Left ventricle myocardium inferior (tissue), 1 donor: ENCODE results near the gene GPR39. TPM values are rescaled to one million over a fixed set of nuclear protein-coding genes. Genes with fewer than 3 reads are reported as not detected.

Source experiments
- DNase-seq: peaks from one replicate; pipeline ENCODE4 v3.0.0-alpha.2; 2020
- H3K27ac ChIP-seq: fragments of 200-600 bp; replicated peaks from 2 replicates; pipeline ENCODE4 v1.8.0; 2021
- H3K27me3 ChIP-seq: fragments of 200-600 bp; 2 replicates; pipeline ENCODE4 v1.8.0; 2021; ENCODE audit warnings: low read depth
- H3K36me3 ChIP-seq: fragments of 200-600 bp; 2 replicates; pipeline ENCODE4 v1.8.0; 2021
- H3K4me1 ChIP-seq: fragments of 200-600 bp; 2 replicates; pipeline ENCODE4 v1.8.0; 2021
- H3K4me3 ChIP-seq: fragments of 200-600 bp; 2 replicates; pipeline ENCODE4 v1.8.0; 2021; ENCODE audit warnings: mild to moderate bottlenecking, moderate library complexity
- H3K9me3 ChIP-seq: fragments of 200-600 bp; replicated peaks from 2 replicates; pipeline ENCODE4 v1.8.0; 2021
- intact Hi-C: fragments of 100-400 bp; cut with micrococcal nuclease; formaldehyde crosslinking; loops from one replicate; pipeline ENCODE4 v1.11.0; 2022
- total RNA-seq: library from RNA; stranded (reverse); fragmentation: NEBNext Ultra II Directional; extraction: Animal tissue kit (Norgen Biotek cat#: 25700); gene quantifications from one replicate; pipeline ENCODE4 v1.2.1, GENCODE V29; 2021
- TF ChIP-seq, protein P1 (sequence below): fragments of 200-600 bp; IDR thresholded peaks from 2 replicates; pipeline ENCODE4 v1.8.0; 2021; ENCODE audit warnings: antibody characterized with exemption, mild to moderate bottlenecking, borderline replicate concordance
- donor health status: DM: no; HTN: yes; CAD: no; lungs with severe emphysema.

The GPR39 gene
- total RNA-seq, 1 donor from 2014 or later: not detected

DNA sequence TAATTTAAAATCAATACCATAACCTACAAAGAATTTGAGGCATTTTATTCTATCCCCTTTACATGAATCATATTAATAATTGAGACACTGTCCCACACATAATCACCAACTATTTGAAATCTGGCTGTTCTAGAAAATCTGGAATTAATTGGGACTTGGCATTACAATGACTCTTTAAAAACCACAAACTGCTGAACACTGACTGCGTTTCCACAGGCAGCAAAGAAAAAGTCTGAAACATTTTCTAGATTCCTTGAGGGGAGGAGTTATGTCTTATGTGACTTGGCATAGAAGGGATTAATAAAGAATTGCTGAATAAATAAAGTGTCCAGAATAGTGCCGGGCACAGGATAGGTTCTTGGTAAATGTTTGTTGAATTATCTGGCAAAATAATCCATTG, 61.4 kb downstream of the GPR39 start:
- Histone ChIP-seq H3K4me1 (no peaks in the 10 kb centered on the region), H3K27me3 (no peaks in the 10 kb centered on the region)
- intact Hi-C loops: no loop called here

DNA sequence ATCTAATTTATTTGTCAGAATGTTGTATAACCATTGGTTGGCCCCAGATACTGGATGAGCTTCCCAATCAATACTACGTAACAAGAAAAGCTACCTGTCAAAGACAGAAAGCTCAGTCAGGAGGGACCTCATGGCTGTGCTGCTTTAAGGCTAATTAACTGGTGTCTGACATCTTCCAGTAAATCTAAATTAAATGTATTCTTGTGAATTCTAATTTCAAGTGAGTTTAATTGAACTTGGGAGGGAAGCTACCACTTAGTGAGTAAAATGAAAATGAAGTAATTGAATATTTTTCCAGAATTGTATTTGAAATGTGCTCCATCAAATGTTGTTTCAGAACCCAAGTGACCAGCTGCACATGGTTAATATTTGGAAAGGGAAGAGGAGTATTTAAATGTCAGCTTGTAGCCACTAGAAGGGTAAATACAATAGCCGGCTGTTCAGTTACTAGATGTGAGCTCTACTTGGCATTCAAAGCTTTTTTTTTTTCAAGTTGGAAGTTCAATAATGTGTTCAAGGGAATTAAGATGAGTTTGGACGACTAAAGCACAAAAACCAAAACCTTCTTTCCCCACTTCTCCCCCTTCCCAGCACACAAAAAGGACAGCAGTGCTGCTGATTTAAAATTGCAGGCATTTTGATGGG, 62.0 kb downstream of the GPR39 start:
- H3K9me3 ChIP-seq: no peaks in the 10 kb centered on the region
- H3K4me1 ChIP-seq: no peaks in the 10 kb centered on the region
- TF ChIP-seq, protein P1, sequence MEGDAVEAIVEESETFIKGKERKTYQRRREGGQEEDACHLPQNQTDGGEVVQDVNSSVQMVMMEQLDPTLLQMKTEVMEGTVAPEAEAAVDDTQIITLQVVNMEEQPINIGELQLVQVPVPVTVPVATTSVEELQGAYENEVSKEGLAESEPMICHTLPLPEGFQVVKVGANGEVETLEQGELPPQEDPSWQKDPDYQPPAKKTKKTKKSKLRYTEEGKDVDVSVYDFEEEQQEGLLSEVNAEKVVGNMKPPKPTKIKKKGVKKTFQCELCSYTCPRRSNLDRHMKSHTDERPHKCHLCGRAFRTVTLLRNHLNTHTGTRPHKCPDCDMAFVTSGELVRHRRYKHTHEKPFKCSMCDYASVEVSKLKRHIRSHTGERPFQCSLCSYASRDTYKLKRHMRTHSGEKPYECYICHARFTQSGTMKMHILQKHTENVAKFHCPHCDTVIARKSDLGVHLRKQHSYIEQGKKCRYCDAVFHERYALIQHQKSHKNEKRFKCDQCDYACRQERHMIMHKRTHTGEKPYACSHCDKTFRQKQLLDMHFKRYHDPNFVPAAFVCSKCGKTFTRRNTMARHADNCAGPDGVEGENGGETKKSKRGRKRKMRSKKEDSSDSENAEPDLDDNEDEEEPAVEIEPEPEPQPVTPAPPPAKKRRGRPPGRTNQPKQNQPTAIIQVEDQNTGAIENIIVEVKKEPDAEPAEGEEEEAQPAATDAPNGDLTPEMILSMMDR: no peak
- no peak for DNase-seq
- no peaks in the 10 kb centered on the region for H3K27me3 ChIP-seq
- H3K36me3 ChIP-seq: no peaks in the 10 kb centered on the region
- intact Hi-C loops: no loop called here
- no peak overlapping the region for H3K4me3 ChIP-seq
- no peak overlapping the region for H3K27ac ChIP-seq

More for the DNA sequence above, 61.4 kb downstream of the GPR39 start:
- Histone ChIP-seq H3K4me3 (no peak overlapping the region), H3K36me3 (no peaks in the 10 kb centered on the region), H3K27ac (no peak overlapping the region), H3K9me3 (no peaks in the 10 kb centered on the region)
- no peak for DNase-seq
- TF ChIP-seq, protein P1: no peak

DNA sequence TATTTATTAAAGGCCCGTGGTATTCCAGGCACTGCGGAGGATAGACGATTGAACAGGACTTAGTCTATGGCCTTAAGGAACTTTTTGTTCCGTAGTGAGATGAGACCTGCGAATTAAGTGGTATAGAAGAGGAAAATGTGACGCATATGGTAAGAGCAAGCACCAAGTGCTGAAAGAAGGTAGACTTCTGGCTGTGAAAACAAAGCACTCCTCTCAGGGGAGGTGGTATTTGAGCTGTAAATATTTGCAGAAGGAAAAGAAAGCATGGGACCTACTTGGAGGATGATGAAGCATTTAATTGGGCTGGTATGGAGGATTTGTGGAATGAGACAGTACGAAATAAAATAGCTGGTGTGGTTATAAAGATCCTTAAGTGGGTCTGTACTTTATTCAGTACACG, 62.5 kb downstream of the GPR39 start:
- intact Hi-C loops: no loop called here
- TF ChIP-seq, protein P1: no peak

DNA sequence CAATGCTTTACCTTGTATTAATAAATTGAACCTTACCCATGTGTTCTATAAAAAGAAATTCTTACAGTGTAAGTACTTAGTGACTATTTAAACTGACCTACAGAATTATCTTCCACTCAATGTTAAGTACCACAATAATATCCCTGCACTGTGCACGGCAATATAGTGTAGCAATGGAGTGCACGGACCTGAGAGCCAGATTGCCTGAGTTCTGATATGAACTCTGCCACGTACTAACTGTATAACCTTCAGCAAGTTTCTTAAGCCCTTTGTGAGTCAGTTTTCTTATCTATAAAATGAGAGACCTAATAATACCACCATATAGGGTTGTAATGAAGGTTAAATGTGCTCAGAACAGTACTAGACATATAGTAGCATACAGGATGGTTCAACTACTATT, 66.2 kb downstream of the GPR39 start:
- TF ChIP-seq, protein P1: no peak
- Histone ChIP-seq H3K4me3 (no peak overlapping the region), H3K4me1 (no peaks in the 10 kb centered on the region), H3K27me3 (no peaks in the 10 kb centered on the region), H3K27ac (no peak overlapping the region), H3K9me3 (no peaks in the 10 kb centered on the region), H3K36me3 (no peaks in the 10 kb centered on the region)
- no peak for DNase-seq
- intact Hi-C loops: no loop called here

More for the DNA sequence above, 62.5 kb downstream of the GPR39 start:
- Histone ChIP-seq H3K27ac (no peak overlapping the region), H3K4me3 (no peak overlapping the region), H3K9me3 (no peaks in the 10 kb centered on the region), H3K4me1 (no peaks in the 10 kb centered on the region), H3K36me3 (no peaks in the 10 kb centered on the region), H3K27me3 (no peaks in the 10 kb centered on the region)
- DNase-seq: no peak

DNA sequence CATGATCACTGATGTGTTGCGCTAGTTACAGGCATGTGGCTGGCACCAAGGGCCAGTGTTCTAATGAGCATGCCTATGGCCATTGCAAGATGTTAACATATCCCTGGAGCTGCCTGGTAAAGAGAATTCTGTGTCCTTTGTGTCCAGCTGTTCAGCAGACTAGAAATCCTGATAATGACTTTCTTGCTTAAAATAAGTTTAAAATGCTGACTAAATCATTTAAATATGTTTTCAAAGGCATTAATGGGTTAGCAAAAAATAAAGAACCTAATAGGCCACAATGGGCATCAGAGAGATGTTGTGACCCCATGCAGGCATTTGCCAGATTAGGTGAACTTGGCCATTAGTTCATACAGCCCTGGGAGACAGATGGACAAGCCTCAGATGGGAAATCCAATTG, 67.5 kb downstream of the GPR39 start:
- no peaks in the 10 kb centered on the region for H3K9me3 ChIP-seq
- no peak overlapping the region for H3K27ac ChIP-seq
- intact Hi-C loops: no loop called here

More for the DNA sequence above, 67.5 kb downstream of the GPR39 start:
- no peak for DNase-seq
- TF ChIP-seq, protein P1: no peak
- Histone ChIP-seq H3K4me3 (no peak overlapping the region), H3K4me1 (no peaks in the 10 kb centered on the region), H3K36me3 (no peaks in the 10 kb centered on the region), H3K27me3 (peaks cover 10% of the 10 kb centered on the region)
